Urinary bladder (tissue), 4 donors: ENCODE results near the gene GART. TPM values are rescaled to one million over a fixed set of nuclear protein-coding genes. Genes with fewer than 3 reads are reported as not detected.

Source experiments
- DNase-seq: peaks from one replicate; pipeline ENCODE4 v3.0.0-alpha.2; 2015; ENCODE audit errors: extremely low spot score
- H3K27ac ChIP-seq: one replicate; pipeline ENCODE4 v1.5.1; 2013; ENCODE audit warnings: low read depth, mild to moderate bottlenecking, moderate library complexity
- H3K36me3 ChIP-seq: one replicate; pipeline ENCODE4 v1.6.1; 2013; ENCODE audit warnings: mild to moderate bottlenecking, moderate library complexity; ENCODE audit not compliant: insufficient read depth
- H3K4me1 ChIP-seq: one replicate; pipeline ENCODE4 v1.6.1; 2013; ENCODE audit warnings: mild to moderate bottlenecking, moderate library complexity; ENCODE audit not compliant: insufficient read depth
- H3K4me3 ChIP-seq: one replicate; pipeline ENCODE4 v1.5.1; 2013; ENCODE audit warnings: low read depth, low read length
- WGBS: extraction: QIAGEN DNeasy Blood & Tissue Kit; methylation state at CpG from one replicate; pipeline ENCODE4 v1.1.7; 2013; 5-methylcytosine and 5-hydroxymethylcytosine counted together
- polyA plus RNA-seq: library from polyadenylated mRNA; stranded (reverse); fragments of 200-250 nt; gene quantifications from one replicate; pipeline ENCODE4 v1.2.3, GENCODE V29; 2013
- total RNA-seq: library from RNA; depleted of rRNA; stranded (reverse); fragments of >200 nt; gene quantifications from one replicate; pipeline ENCODE4 v1.2.3, GENCODE V29; 2014
- donor health status: healthy with polysubstance abuse.
- donor health status: healthy.

The GART gene
- total and polyA plus RNA-seq, 2 donors = 27.3 to 55.7 TPM

GRCh38 chr21:33455686-33456446 lies 86.1 kb downstream of the GART start:
- no peak for DNase-seq
- H3K4me1 ChIP-seq = no peaks in the 10 kb centered on the region
- no peak overlapping the region for H3K27ac ChIP-seq
- 79% methylated on average over 6 of the region's 6 CpGs for WGBS
- H3K36me3 ChIP-seq = peaks cover 4% of the 10 kb centered on the region
- H3K4me3 ChIP-seq = no peak overlapping the region

Other genes starting within 250 kb of the GART start
- 41.7 TPM for gene IFNAR1, start 217.1 kb downstream of the GART start, total RNA-seq
- 31.6 TPM for gene IFNAR1, start 217.1 kb downstream of the GART start, polyA plus RNA-seq
- 71.9 TPM for gene IFNGR2, start 138.7 kb downstream of the GART start, total RNA-seq
- 64.8 TPM for gene IFNGR2, start 138.7 kb downstream of the GART start, polyA plus RNA-seq
- 80.7 TPM for gene TMEM50B, start 62.1 kb downstream of the GART start, total RNA-seq
- 66.7 TPM for gene TMEM50B, start 62.1 kb downstream of the GART start, polyA plus RNA-seq
- gene DNAJC28, start 50.4 kb downstream of the GART start, total RNA-seq = 2.7 TPM
- gene DNAJC28, start 50.4 kb downstream of the GART start, polyA plus RNA-seq = 1.2 TPM
- gene SON, start 921 bp upstream of the GART start, total RNA-seq = 394 TPM
- 115 TPM for gene SON, start 921 bp upstream of the GART start, polyA plus RNA-seq
- gene DONSON, start 46.6 kb upstream of the GART start, total RNA-seq = 28.7 TPM
- 6.0 TPM for gene DONSON, start 46.6 kb upstream of the GART start, polyA plus RNA-seq
- 69.3 TPM for gene CRYZL1, start 99.6 kb upstream of the GART start, total RNA-seq
- 29.7 TPM for gene CRYZL1, start 99.6 kb upstream of the GART start, polyA plus RNA-seq
- 81.7 TPM for gene ITSN1, start 100.4 kb upstream of the GART start, total RNA-seq
- gene ITSN1, start 100.4 kb upstream of the GART start, polyA plus RNA-seq = 44.4 TPM